GM21576 (cell line): Measurements from ENCODE around the gene WSCD2.

Experiments
- ATAC-seq: cut with Tn5 transposase; IDR thresholded peaks from one replicate; pipeline ENCODE4 v1.9.1; 2021; ENCODE audit warnings: mild to moderate bottlenecking, moderate library complexity; ENCODE audit not compliant: unreplicated experiment

WSCD2 gene

GRCh38 chr12:108152170-108152538, 23.1 kb downstream of the WSCD2 start:
- ATAC-seq = no peak

GRCh38 chr12:108156717-108157116, 27.6 kb downstream of the WSCD2 start:
- ATAC-seq = no peak

GRCh38 chr12:108157870-108158459, 28.9 kb downstream of the WSCD2 start:
- ATAC-seq = no peak

GRCh38 chr12:108162207-108162606, 33.1 kb downstream of the WSCD2 start:
- no peak for ATAC-seq

- no peak for ATAC-seq
Observed at GRCh38 chr12:108166505-108166904, 37.4 kb downstream of the WSCD2 start.

GRCh38 chr12:108167974-108168373, 38.9 kb downstream of the WSCD2 start:
- no peak for ATAC-seq

- no peak for ATAC-seq
Observed at GRCh38 chr12:108169708-108170107, 40.6 kb downstream of the WSCD2 start.

GRCh38 chr12:108170164-108170563, 41.1 kb downstream of the WSCD2 start:
- no peak for ATAC-seq

- no peak for ATAC-seq
Observed at GRCh38 chr12:108172033-108172432, 42.9 kb downstream of the WSCD2 start.

GRCh38 chr12:108173160-108173559, 44.1 kb downstream of the WSCD2 start:
- ATAC-seq = no peak

- no peak for ATAC-seq
Observed at GRCh38 chr12:108173892-108174291, 44.8 kb downstream of the WSCD2 start.

- no peak for ATAC-seq
Observed at GRCh38 chr12:108174641-108175040, 45.6 kb downstream of the WSCD2 start.

- ATAC-seq = no peak
Observed at GRCh38 chr12:108175310-108175709, 46.2 kb downstream of the WSCD2 start.

- ATAC-seq = no peak
Observed at GRCh38 chr12:108176292-108176691, 47.2 kb downstream of the WSCD2 start.

- no peak for ATAC-seq
Observed at GRCh38 chr12:108177131-108177530, 48.0 kb downstream of the WSCD2 start.

GRCh38 chr12:108179305-108179704, 50.2 kb downstream of the WSCD2 start:
- no peak for ATAC-seq

GRCh38 chr12:108180255-108181094, 51.4 kb downstream of the WSCD2 start:
- ATAC-seq = no peak

GRCh38 chr12:108181095-108181454, 52.0 kb downstream of the WSCD2 start:
- no peak for ATAC-seq

- no peak for ATAC-seq
Observed at GRCh38 chr12:108182096-108182495, 53.0 kb downstream of the WSCD2 start.

- no peak for ATAC-seq
Observed at GRCh38 chr12:108185002-108185401, 55.9 kb downstream of the WSCD2 start.

- ATAC-seq = no peak
Observed at GRCh38 chr12:108187831-108188230, 58.7 kb downstream of the WSCD2 start.

GRCh38 chr12:108190529-108190928, 61.4 kb downstream of the WSCD2 start:
- no peak for ATAC-seq

GRCh38 chr12:108191086-108191485, 62.0 kb downstream of the WSCD2 start:
- ATAC-seq = no peak
